Measurements from ENCODE around the gene PRPF6.
A peak's percentile ranks its signal among the peaks of the same experiment; 100 is the strongest.

Gene PRPF6

GRCh38 chr20:63946986-63947637, 33.8 kb upstream of the PRPF6 start:
- WGBS (ENCODE audit: insufficient coverage, insufficient read length), result no CpG with 5 or more reads among the region's 15 CpGs
- DNase-seq (ENCODE audit: low read depth, low spot score), result no peak
- no peak overlapping the region for H3K27ac ChIP-seq (ENCODE audit: low read length)

DNA sequence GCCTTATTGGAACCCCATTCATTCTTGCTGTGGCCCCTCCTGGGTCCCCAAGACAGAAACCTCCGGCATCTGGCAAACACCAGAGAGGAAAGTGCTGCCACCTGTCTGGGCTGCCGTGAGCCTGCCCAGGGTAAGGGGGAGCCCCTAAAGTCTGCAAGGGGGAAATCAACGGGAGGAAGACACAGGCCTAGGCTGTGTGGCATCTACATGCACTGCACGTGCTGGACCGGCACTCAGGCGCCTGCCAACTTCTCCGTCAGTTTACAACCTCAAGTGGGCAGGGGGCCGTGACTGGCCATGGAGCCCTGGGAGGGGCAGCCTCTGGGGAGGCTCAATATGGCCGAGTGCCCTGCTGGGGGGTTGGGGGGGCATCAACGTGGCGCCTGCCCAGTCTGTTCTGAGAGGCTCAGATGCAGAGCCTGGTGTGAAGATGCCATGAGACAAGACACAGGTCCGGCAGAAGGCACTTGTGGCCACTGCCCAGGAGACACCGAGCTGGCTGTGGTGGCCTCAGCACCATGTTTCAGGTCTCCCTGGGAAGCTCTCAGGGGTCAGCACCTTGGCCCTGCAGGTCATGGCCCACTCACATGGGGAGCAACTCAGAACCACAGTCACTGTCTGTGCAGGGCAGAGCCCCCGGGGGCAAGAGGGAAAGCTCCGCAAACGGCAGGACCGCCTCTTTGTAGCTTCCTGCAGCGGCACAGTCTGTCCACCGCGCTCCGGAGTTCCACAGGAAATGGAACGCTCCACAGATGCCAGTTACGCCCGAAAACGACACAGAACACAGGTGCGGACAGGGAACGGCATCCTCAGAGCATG, 33.1 kb upstream of the PRPF6 start:
- no peak for DNase-seq (ENCODE audit: low read depth, low spot score)
- no CpG with 5 or more reads among the region's 27 CpGs for WGBS (ENCODE audit: insufficient coverage, insufficient read length)
- no peaks in the 10 kb centered on the region for H3K9me3 ChIP-seq (ENCODE audit: control insufficient read depth, insufficient read depth, low read length)
- peaks cover 25% of the 10 kb centered on the region for H3K36me3 ChIP-seq (ENCODE audit: control insufficient read depth, insufficient read depth, low read length)
- no peak overlapping the region for H3K27ac ChIP-seq (ENCODE audit: low read length)
- H3K27me3 ChIP-seq (ENCODE audit: control insufficient read depth, insufficient read depth, low read length), result no peaks in the 10 kb centered on the region
- no peak overlapping the region for H3K4me3 ChIP-seq (ENCODE audit: low read length)
- H3K4me1 ChIP-seq (ENCODE audit: control insufficient read depth, insufficient read depth, low read length), result peaks cover 9% of the 10 kb centered on the region

More at GRCh38 chr20:63946986-63947637, 33.8 kb upstream of the PRPF6 start:
- no peak overlapping the region for H3K4me3 ChIP-seq (ENCODE audit: low read length)
- no peaks in the 10 kb centered on the region for H3K9me3 ChIP-seq (ENCODE audit: control insufficient read depth, insufficient read depth, low read length)
- H3K27me3 ChIP-seq (ENCODE audit: control insufficient read depth, insufficient read depth, low read length), result no peaks in the 10 kb centered on the region
- peaks cover 10% of the 10 kb centered on the region for H3K4me1 ChIP-seq (ENCODE audit: control insufficient read depth, insufficient read depth, low read length)
- H3K36me3 ChIP-seq (ENCODE audit: control insufficient read depth, insufficient read depth, low read length), result peaks cover 26% of the 10 kb centered on the region

GRCh38 chr20:63950701-63951397, 30.1 kb upstream of the PRPF6 start:
- peaks cover 6% of the 10 kb centered on the region for H3K4me1 ChIP-seq (ENCODE audit: control insufficient read depth, insufficient read depth, low read length)
- WGBS (ENCODE audit: insufficient coverage, insufficient read length), result no CpG with 5 or more reads among the region's 20 CpGs

DNA sequence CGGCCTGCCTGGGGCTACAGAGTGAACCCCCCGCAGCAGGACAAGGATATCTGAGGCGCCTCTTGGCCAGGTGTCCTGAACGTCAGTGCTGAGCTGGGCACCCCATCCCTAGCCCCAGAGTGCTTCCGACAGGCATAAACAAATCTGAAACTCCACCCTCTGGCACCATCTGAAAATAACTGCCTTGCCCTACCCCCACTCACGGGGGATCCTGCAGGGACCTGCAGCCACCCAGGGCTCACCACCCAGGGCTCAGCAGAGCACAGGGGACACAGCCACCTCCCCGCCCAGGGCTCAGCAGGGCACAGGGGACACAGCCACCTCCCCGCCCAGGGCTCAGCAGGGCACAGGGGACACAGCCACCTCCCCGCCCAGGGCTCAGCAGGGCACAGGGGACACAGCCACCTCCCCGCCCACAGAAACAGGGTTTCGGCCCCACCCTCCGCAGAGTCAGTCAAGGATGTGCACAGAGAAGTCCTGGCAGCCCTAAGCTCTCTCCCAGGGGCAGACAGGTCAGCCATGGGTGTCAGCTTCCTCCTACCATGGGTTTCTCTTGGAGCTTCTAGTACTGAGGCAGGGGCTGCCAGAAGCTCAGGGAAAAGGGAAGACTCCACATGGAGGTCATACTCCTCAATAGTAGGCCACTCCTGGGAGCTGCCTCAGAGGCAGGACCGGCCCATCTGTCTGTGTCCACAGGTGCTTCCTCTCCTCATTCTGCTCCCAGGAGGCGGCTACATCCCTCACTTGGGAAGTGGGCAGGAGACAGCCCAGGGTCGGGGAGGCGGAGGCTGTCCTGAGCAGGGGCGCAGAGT, 29.3 kb upstream of the PRPF6 start:
- whole genome bisulfite sequencing (ENCODE audit: insufficient coverage, insufficient read length), result no CpG with 5 or more reads among the region's 17 CpGs
- DNase-seq (ENCODE audit: low read depth, low spot score), result no peak
- Histone ChIP-seq H3K27me3 (ENCODE audit: control insufficient read depth, insufficient read depth, low read length) (no peaks in the 10 kb centered on the region), H3K9me3 (ENCODE audit: control insufficient read depth, insufficient read depth, low read length) (no peaks in the 10 kb centered on the region), H3K27ac (ENCODE audit: low read length) (no peak overlapping the region), H3K36me3 (ENCODE audit: control insufficient read depth, insufficient read depth, low read length) (no peaks in the 10 kb centered on the region), H3K4me1 (ENCODE audit: control insufficient read depth, insufficient read depth, low read length) (peaks cover 6% of the 10 kb centered on the region), H3K4me3 (ENCODE audit: low read length) (no peak overlapping the region)

More at GRCh38 chr20:63950701-63951397, 30.1 kb upstream of the PRPF6 start:
- DNase-seq (ENCODE audit: low read depth, low spot score), result no peak
- Histone ChIP-seq H3K9me3 (ENCODE audit: control insufficient read depth, insufficient read depth, low read length) (no peaks in the 10 kb centered on the region), H3K27ac (ENCODE audit: low read length) (no peak overlapping the region), H3K4me3 (ENCODE audit: low read length) (no peak overlapping the region), H3K36me3 (ENCODE audit: control insufficient read depth, insufficient read depth, low read length) (no peaks in the 10 kb centered on the region), H3K27me3 (ENCODE audit: control insufficient read depth, insufficient read depth, low read length) (no peaks in the 10 kb centered on the region)

- Histone ChIP-seq H3K27ac (ENCODE audit: low read length) (no peak overlapping the region), H3K27me3 (ENCODE audit: control insufficient read depth, insufficient read depth, low read length) (no peaks in the 10 kb centered on the region), H3K36me3 (ENCODE audit: control insufficient read depth, insufficient read depth, low read length) (no peaks in the 10 kb centered on the region), H3K9me3 (ENCODE audit: control insufficient read depth, insufficient read depth, low read length) (no peaks in the 10 kb centered on the region), H3K4me3 (ENCODE audit: low read length) (no peak overlapping the region), H3K4me1 (ENCODE audit: control insufficient read depth, insufficient read depth, low read length) (peaks cover 6% of the 10 kb centered on the region)
- DNase-seq (ENCODE audit: low read depth, low spot score), result no peak
- WGBS (ENCODE audit: insufficient coverage, insufficient read length), result no CpG with 5 or more reads among the region's 15 CpGs
Observed at GRCh38 chr20:63952210-63952535, 28.8 kb upstream of the PRPF6 start.

GRCh38 chr20:63952769-63953168, 28.2 kb upstream of the PRPF6 start:
- Histone ChIP-seq H3K4me1 (ENCODE audit: control insufficient read depth, insufficient read depth, low read length) (peaks cover 6% of the 10 kb centered on the region), H3K27me3 (ENCODE audit: control insufficient read depth, insufficient read depth, low read length) (no peaks in the 10 kb centered on the region), H3K36me3 (ENCODE audit: control insufficient read depth, insufficient read depth, low read length) (no peaks in the 10 kb centered on the region), H3K9me3 (ENCODE audit: control insufficient read depth, insufficient read depth, low read length) (no peaks in the 10 kb centered on the region), H3K27ac (ENCODE audit: low read length) (no peak overlapping the region), H3K4me3 (ENCODE audit: low read length) (no peak overlapping the region)
- no peak for DNase-seq (ENCODE audit: low read depth, low spot score)
- no CpG with 5 or more reads among the region's 14 CpGs for WGBS (ENCODE audit: insufficient coverage, insufficient read length)

GRCh38 chr20:63953764-63954429, 27.0 kb upstream of the PRPF6 start:
- Histone ChIP-seq H3K4me3 (ENCODE audit: low read length) (no peak overlapping the region), H3K4me1 (ENCODE audit: control insufficient read depth, insufficient read depth, low read length) (peaks cover 8% of the 10 kb centered on the region), H3K27ac (ENCODE audit: low read length) (no peak overlapping the region), H3K27me3 (ENCODE audit: control insufficient read depth, insufficient read depth, low read length) (no peaks in the 10 kb centered on the region), H3K36me3 (ENCODE audit: control insufficient read depth, insufficient read depth, low read length) (no peaks in the 10 kb centered on the region), H3K9me3 (ENCODE audit: control insufficient read depth, insufficient read depth, low read length) (no peaks in the 10 kb centered on the region)
- WGBS (ENCODE audit: insufficient coverage, insufficient read length), result no CpG with 5 or more reads among the region's 13 CpGs
- DNase-seq (ENCODE audit: low read depth, low spot score), result no peak

GRCh38 chr20:63955281-63955826, 25.6 kb upstream of the PRPF6 start:
- Histone ChIP-seq H3K36me3 (ENCODE audit: control insufficient read depth, insufficient read depth, low read length) (peaks cover 7% of the 10 kb centered on the region; the same call in 1 of the 2 replicates), H3K9me3 (ENCODE audit: control insufficient read depth, insufficient read depth, low read length) (no peaks in the 10 kb centered on the region), H3K27me3 (ENCODE audit: control insufficient read depth, insufficient read depth, low read length) (no peaks in the 10 kb centered on the region), H3K27ac (ENCODE audit: low read length) (no peak overlapping the region), H3K4me1 (ENCODE audit: control insufficient read depth, insufficient read depth, low read length) (peaks cover 8% of the 10 kb centered on the region), H3K4me3 (ENCODE audit: low read length) (peak overlapping the region; percentile 99)
- DNase-seq (ENCODE audit: low read depth, low spot score), result no peak
- no CpG with 5 or more reads among the region's 31 CpGs for WGBS (ENCODE audit: insufficient coverage, insufficient read length)

DNA sequence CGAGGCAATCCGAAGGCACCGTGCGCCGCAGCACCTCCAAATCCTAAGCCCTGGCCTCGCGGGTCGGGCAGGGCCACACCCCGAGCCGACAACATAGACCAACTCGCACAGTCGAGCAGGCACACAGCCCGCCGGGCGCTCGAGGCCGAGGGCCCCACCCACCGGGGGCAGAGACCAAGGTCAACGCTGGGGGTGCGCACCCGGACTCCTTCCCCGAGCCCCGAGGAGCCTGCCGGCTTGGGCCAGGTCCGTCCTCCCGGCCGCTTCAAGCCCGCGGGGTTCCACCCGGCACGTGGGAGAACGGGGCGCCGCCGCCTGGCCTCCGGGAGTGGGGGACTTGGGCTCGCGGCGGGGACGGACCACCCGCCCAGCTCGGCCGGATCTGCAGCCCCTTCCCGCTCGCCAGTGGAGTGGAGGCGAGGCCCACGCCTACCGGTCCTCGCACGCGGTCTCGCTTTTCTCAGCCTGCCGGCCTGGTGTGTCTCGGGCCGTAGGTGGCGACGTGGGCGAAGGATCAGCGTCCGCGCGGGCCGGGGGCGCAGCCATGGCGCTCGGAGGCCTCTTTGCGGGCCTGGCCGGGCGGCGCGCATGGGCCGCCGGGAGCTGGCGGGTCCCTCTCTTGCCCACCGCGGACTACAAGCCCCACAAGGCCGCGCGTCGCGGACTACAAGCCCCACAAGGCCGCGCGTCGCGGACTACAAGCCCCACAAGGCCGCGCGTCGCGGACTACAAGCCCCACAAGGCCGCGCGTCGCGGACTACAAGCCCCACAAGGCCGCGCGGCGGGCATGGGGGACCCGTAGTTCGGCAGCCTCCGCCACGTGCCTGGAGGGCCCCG, 24.9 kb upstream of the PRPF6 start, which contains the start of gene UCKL1:
TSS of gene UCKL1 (minus strand) at position 590 of the 837 bp plus-strand sequence. CDS start at position 546, 44 bp downstream.
- peaks cover 9% of the 10 kb centered on the region; the same call in 1 of the 2 replicates for H3K36me3 ChIP-seq (ENCODE audit: control insufficient read depth, insufficient read depth, low read length)
- no peaks in the 10 kb centered on the region for H3K27me3 ChIP-seq (ENCODE audit: control insufficient read depth, insufficient read depth, low read length)
- DNase-seq (ENCODE audit: low read depth, low spot score), result no peak
- H3K4me3 ChIP-seq (ENCODE audit: low read length), result peak within 1 kb of the TSS; percentile 99
- peaks cover 8% of the 10 kb centered on the region for H3K4me1 ChIP-seq (ENCODE audit: control insufficient read depth, insufficient read depth, low read length)
- no CpG with 5 or more reads among the region's 105 CpGs for WGBS (ENCODE audit: insufficient coverage, insufficient read length)
- H3K27ac ChIP-seq (ENCODE audit: low read length), result no peak within 1 kb of the TSS
- no peaks in the 10 kb centered on the region for H3K9me3 ChIP-seq (ENCODE audit: control insufficient read depth, insufficient read depth, low read length)

All from iPS DF 6.9 (cell line).